GM20000 (cell line): ENCODE measurements around the gene ZFAND3.

Experiments used
- DNase-seq: peaks from one replicate; pipeline ENCODE4 v3.0.0; 2012; ENCODE audit warnings: low spot score
- TF ChIP-seq, protein P1 (sequence below): IDR thresholded peaks from 2 replicates; pipeline ENCODE4 v1.5.1; 2012; ENCODE audit warnings: mild to moderate bottlenecking, control low read depth; ENCODE audit errors: extremely low read depth, missing control alignments

ZFAND3 gene

DNA sequence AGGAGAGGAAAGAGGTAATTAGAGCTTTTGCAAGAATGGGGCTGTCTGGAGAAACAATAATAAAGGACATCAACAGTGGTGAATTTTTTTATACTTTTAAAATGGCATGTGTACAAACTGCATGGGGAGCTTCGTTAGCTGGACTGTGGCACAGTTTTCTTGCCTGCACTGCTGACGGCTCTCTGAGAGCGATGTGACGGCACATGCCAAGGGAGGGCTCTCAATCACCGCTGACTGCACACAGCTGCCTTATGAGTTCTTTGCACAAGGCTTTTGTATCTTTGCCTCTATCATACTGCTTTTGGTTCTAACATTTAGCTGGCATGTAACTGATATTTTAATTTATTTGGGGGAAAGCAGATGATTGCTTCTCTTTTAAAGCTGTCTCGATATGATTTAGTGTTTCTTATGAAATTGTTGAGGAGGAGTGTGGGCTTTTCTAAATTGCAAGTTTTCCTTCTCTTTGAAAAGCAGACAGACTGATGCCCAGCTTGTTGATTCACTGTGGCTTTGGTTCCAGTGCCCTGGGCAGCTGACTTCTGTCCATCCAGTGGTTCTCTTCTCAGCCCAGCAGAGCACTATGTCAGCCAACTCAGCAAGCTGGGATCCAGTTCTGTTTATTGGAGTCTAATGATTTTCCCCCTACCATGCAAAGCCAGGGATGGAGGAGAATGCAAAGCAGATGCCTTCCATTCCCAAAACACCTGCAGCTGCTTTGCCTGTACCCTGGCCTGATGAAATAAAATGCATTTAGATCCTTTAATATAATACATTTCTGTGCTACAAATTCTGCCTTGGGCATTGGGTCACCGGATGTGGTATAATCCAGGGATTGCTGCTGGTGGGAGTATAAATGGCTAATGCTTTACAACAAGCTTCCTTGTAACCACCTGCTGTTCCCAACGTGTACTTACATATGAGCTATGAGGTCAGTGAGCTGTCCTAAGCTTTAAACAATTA lies 323.9 kb downstream of the ZFAND3 start:
- TF ChIP-seq, protein P1, sequence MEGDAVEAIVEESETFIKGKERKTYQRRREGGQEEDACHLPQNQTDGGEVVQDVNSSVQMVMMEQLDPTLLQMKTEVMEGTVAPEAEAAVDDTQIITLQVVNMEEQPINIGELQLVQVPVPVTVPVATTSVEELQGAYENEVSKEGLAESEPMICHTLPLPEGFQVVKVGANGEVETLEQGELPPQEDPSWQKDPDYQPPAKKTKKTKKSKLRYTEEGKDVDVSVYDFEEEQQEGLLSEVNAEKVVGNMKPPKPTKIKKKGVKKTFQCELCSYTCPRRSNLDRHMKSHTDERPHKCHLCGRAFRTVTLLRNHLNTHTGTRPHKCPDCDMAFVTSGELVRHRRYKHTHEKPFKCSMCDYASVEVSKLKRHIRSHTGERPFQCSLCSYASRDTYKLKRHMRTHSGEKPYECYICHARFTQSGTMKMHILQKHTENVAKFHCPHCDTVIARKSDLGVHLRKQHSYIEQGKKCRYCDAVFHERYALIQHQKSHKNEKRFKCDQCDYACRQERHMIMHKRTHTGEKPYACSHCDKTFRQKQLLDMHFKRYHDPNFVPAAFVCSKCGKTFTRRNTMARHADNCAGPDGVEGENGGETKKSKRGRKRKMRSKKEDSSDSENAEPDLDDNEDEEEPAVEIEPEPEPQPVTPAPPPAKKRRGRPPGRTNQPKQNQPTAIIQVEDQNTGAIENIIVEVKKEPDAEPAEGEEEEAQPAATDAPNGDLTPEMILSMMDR, result no peak
- DNase-seq, result no peak

DNA sequence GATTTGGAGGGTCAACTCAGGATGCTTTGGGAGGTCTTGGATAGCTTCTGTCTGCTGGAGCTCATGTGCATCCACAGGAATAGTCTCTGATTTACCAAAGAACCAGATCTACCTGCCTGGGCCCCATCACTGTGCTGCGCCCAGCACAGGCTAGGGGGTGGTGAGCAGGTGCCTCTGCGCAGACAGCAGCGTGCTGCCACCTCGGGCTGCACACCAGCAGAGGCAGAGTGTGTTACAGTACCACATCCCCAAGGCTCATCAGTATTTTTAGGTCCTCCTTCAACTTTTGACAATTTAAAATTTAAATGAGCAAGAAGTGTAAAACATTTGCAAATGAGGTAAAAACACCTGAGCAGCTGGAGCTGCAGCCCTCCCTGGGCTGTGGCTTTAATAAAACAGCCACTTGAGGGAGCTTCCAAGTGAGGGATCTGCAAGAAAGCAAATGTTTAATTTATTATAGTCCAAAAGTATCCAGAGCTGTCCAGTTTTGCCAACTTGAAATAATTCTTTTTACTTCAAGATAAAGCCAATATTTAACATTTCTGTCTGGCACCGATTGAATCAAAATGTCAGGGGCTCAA lies 324.9 kb downstream of the ZFAND3 start:
- TF ChIP-seq, protein P1, result no peak
- no peak for DNase-seq

DNA sequence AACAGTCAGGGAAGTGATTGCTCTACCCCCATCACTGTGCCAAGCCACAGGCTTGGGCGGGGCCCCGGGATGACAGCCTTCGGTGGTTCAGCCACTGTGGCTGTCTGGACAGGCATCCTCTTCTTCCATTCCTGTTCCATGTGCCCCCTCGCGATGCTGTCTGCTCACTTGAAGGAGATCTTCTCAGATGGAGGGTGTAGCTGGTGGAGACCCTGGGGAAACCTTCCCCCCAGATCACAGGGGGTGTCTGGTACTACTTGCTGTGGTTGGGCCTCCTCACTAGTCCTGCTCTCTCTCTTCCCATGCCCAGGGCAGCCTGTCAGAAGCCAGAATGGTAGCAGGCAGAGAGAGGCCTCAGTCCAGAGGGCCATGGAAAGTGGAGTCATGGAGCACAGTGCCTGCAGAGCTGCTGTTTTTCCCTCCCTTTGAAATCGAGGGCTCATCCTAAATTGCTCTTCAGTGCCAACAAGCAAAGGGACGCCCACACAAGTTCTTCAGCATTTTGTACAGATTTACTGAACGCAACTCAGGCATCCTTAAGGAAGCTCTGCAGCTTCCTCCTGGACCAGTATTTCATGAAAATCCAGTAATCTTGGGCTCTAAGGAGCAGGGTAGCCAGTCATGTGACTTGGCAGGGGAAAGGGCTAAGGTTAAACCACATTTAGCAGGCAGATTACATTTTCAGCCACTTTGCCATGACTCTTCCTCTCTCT lies 326.6 kb downstream of the ZFAND3 start:
- no peak for DNase-seq
- TF ChIP-seq, protein P1, result no peak

DNA sequence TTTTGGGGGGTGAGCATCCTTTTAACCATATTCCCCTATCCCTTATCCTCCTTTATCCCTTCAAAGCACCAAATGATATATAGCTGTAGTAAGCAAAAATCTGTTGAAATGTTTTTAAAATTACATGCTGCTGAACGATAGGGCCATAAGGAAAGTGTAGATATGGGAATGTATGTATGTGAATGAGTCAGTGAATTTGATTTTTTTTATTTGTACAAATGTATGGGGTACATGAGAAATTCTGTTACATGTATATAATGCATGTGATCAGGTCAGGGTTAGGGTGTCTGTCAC lies 327.2 kb downstream of the ZFAND3 start:
- TF ChIP-seq, protein P1, result no peak
- no peak for DNase-seq

DNA sequence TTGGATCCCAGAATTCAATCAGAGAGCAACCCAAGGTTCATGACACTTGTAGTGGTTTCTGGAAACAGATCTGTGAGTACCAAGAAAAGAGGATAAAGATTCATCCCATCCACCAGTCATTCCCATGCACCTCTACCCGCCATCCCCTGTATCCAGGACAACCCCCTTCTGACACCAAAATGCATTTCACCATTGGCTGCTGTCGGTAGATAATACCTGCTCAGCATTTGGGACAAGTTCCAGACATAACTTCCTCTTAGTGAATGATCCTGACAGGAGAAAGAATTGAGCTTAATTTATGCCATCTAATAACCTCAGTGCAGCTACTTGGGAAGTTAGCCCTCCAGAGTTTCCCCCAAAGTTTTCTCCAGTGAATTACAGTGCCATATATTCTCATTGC lies 329.1 kb downstream of the ZFAND3 start:
- no peak for DNase-seq
- TF ChIP-seq, protein P1, result no peak

DNA sequence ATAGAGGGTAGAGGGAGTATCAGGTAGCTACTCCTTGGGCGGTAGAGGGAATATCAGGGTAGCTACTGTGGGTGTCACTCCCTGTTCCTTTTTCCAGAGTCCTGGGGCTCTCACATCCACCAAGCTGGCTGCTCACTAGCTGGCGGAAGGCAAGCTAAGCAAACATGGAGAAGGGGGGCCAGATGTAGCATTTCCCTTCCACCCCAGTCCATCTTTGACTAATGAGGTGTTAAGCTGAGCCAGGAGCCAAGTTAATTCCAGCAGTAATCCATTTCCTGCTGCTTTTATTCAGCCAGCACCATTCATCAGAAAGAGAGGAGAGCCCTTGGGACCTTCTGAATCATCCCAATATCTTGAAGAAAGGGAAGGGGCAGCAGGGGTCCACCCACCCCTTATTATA lies 330.0 kb downstream of the ZFAND3 start:
- TF ChIP-seq, protein P1, result no peak
- DNase-seq, result no peak

DNA sequence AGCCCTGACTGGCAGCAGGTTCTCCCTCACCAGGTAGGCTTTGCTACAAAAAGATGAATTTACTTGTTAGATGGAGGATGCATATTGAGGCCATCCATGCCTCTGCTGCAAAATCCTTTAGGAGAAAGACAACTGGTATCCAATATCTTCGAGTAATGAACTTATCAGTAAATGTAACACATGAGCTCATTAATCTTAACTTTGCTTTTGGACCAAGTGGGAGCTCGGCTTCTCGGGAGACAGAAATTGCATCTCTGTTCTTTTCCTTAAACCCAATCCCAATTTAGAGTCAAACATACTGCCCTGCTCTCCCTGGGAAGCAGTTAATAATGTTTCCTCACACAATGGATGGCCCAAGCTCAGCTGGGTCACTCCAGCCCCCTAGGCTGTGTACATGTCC lies 330.5 kb downstream of the ZFAND3 start:
- TF ChIP-seq, protein P1, result no peak
- no peak for DNase-seq
